K562 (cell line): ENCODE data around the gene C16orf95. TPM values are rescaled to one million over a fixed set of nuclear protein-coding genes. Genes with fewer than 3 reads are reported as not detected.

Experiments used
- CC2D1A ChIP-seq: fragments of 450-650 bp; IDR thresholded peaks from 2 replicates; pipeline ENCODE4 v1.6.1; 2017; ENCODE audit warnings: mild to moderate bottlenecking
- CHD7 ChIP-seq: fragments of 200-600 bp; sonication (generic); IDR thresholded peaks from one replicate; pipeline ENCODE4 v1.6.1; 2012; ENCODE audit warnings: mild to moderate bottlenecking, low read depth, low read length, inconsistent platforms
- CREB3L1 ChIP-seq: fragments of 450-650 bp; IDR thresholded peaks from 2 replicates; pipeline ENCODE4 v1.6.1; 2014; ENCODE audit warnings: low read depth, mild to moderate bottlenecking, moderate library complexity, borderline replicate concordance
- FOXO4 ChIP-seq: fragments of 450-650 bp; formaldehyde crosslinking; IDR thresholded peaks from 2 replicates; pipeline ENCODE4 v1.4.0; 2020; ENCODE audit warnings: mild to moderate bottlenecking, moderate library complexity
- LCOR ChIP-seq: sonication (generic); formaldehyde crosslinking; IDR thresholded peaks from 2 replicates; pipeline ENCODE4 v1.8.0; 2022; ENCODE audit warnings: mild to moderate bottlenecking, missing genetic modification reagents
- SMARCA5 ChIP-seq: fragments of 450-650 bp; IDR thresholded peaks from 2 replicates; pipeline ENCODE4 v1.6.1; 2016
- ZBTB9 ChIP-seq: fragments of 450-650 bp; formaldehyde crosslinking; IDR thresholded peaks from 2 replicates; pipeline ENCODE4 v1.4.0; 2020; ENCODE audit warnings: mild to moderate bottlenecking, moderate library complexity
- ZKSCAN3 ChIP-seq: fragments of 250-450 bp; sonication (Bioruptor Pico); IDR thresholded peaks from 2 replicates; pipeline ENCODE4 v1.4.0; 2020
- ZNF121 ChIP-seq: sonication (generic); formaldehyde crosslinking; conservative IDR thresholded peaks from 2 replicates; pipeline ENCODE4 v1.8.0; 2022; ENCODE audit warnings: missing genetic modification reagents
- ZNF740 ChIP-seq, 3 experiments: fragments of 200-800 bp in 1 of 3; sonication (Bioruptor generic) in 1 of 3; sonication (generic) in 1 of 3; formaldehyde crosslinking in 1 of 3; IDR thresholded peaks; 2 replicates each; pipeline versions ENCODE4 v1.6.1 to v1.8.0; 2016 to 2022; ENCODE audit warnings: mild to moderate bottlenecking in 2 of 3, missing compliant biosample characterization in 2 of 3, missing genetic modification characterization in 2 of 3, missing genetic modification reagents in 1 of 3
- polyA plus RNA-seq, 8 experiments: library from polyadenylated mRNA; depleted of rRNA in 4 of 8; stranded (reverse) in 5 of 8; unstranded in 3 of 8; fragments of >200 nt; fragmentation: Nextera tagmentation in 2 of 8; fragmentation: Illumina TruSeq in 1 of 8; extraction: Ambion mirVana in 2 of 8; extraction: Trizol in 1 of 8; gene quantifications; 2 replicates each; pipeline versions ENCODE4 v1.2.1 to v1.2.3, GENCODE V29; 2011 to 2014; ENCODE audit warnings: inconsistent platforms in 1 of 8, missing spikeins in 1 of 8
- total RNA-seq, 7 experiments: library from RNA; depleted of rRNA in 6 of 7; stranded (reverse); fragments of >200 nt in 6 of 7; fragmentation: Illumina TruSeq in 2 of 7; extraction: Trizol in 2 of 7; gene quantifications; 2 replicates each; pipeline versions ENCODE4 v1.2.1 to v1.2.3, GENCODE V29; 2011 to 2021; ENCODE audit warnings: low replicate concordance in 1 of 7

Gene C16orf95
- total and polyA plus RNA-seq, 9 of the 15 experiments (the other 6 are each of a cell fraction or from before 2014, with no cell fraction given): 6.5 to 20.5 (median 9.4) TPM

- TF ChIP-seq ZKSCAN3 (CRISPR knock-in tag): no peak
- TF ChIP-seq CREB3L1: no peak
- no peak for TF ChIP-seq ZNF740 (CRISPR knock-in tag; IDR thresholded peaks at IDR 0.05)
- TF ChIP-seq ZNF740 (tag; IDR thresholded peaks at IDR 0.05): no peak
- 0 out of 2 replicates have a peak, but pooled peaks have one; percentile 15 for TF ChIP-seq LCOR (CRISPR knock-in tag)
- TF ChIP-seq ZBTB9: no peak
- 0 out of 2 replicates have a peak, but pooled peaks have one; percentile 26 for TF ChIP-seq SMARCA5
- peak; percentile 62; the same call in 1 of the 2 replicates for TF ChIP-seq ZNF121
- TF ChIP-seq CC2D1A: no peak
- no peak for TF ChIP-seq FOXO4 (CRISPR knock-in tag)
- no peak for TF ChIP-seq CHD7
These were observed 13.2 kb downstream of the C16orf95 start (continued) for GRCh38 chr16:87303962-87304521.
